Stimulated activated CD4-positive, alpha-beta T cell treated with anti-CD3 and anti-CD28 coated beads, Interleukin-2, amount 100 ng/mL, for 4 hours (primary cell): ENCODE data around the gene C2orf72.
"Not testable (repeated sequence)": the region's sequence is repeated elsewhere in the genome, so short reads cannot be mapped to it uniquely, and the experiment has no call there.

ENCODE experiments used
- DNase-seq: peaks from one replicate; pipeline ENCODE4 v3.0.0-alpha.2; 2020; ENCODE audit warnings: low read depth

C2orf72 gene

GRCh38 chr2:231037202-231037730 is at the start of gene C2orf72:
Gene C2orf72, plus strand, starts transcription at chr2:231037523. Its CDS starts 43 bp downstream, at chr2:231037566.
- DNase-seq = no peak

GRCh38 chr2:230989731-230990130 is 47.6 kb upstream of the C2orf72 start:
- DNase-seq = no peak

GRCh38 chr2:230990131-230990898 is 47.0 kb upstream of the C2orf72 start:
- DNase-seq = no peak

GRCh38 chr2:230990899-230991150 is 46.5 kb upstream of the C2orf72 start:
- DNase-seq = no peak

- DNase-seq = no peak
Observed at GRCh38 chr2:230991598-230991997, 45.7 kb upstream of the C2orf72 start.

GRCh38 chr2:230995821-230996220 is 41.5 kb upstream of the C2orf72 start, which contains the start of gene SPATA3:
Gene SPATA3, plus strand, starts transcription at chr2:230996121. Its CDS starts 113 bp downstream, at chr2:230996234.
- DNase-seq = no peak

GRCh38 chr2:230996661-230997060 is 40.7 kb upstream of the C2orf72 start:
- DNase-seq = no peak

GRCh38 chr2:230998882-230999281 is 38.4 kb upstream of the C2orf72 start:
- no peak for DNase-seq

GRCh38 chr2:230999477-230999876 is 37.8 kb upstream of the C2orf72 start:
- no peak for DNase-seq

GRCh38 chr2:231000211-231000904 is 37.0 kb upstream of the C2orf72 start:
- DNase-seq = no peak

GRCh38 chr2:231001036-231001435 is 36.3 kb upstream of the C2orf72 start:
- DNase-seq = no peak

GRCh38 chr2:231001921-231002320 is 35.4 kb upstream of the C2orf72 start:
- no peak for DNase-seq

- no peak for DNase-seq
Observed at GRCh38 chr2:231002641-231003040, 34.7 kb upstream of the C2orf72 start.

GRCh38 chr2:231003186-231003585 is 34.1 kb upstream of the C2orf72 start:
- no peak for DNase-seq

GRCh38 chr2:231004930-231005329 is 32.4 kb upstream of the C2orf72 start:
- DNase-seq = not testable (repeated sequence)

- no peak for DNase-seq
Observed at GRCh38 chr2:231007286-231008098, 29.8 kb upstream of the C2orf72 start.

GRCh38 chr2:231008131-231008530 is 29.2 kb upstream of the C2orf72 start:
- no peak for DNase-seq

- no peak for DNase-seq
Observed at GRCh38 chr2:231009236-231009919, 27.9 kb upstream of the C2orf72 start.

- no peak for DNase-seq
Observed at GRCh38 chr2:231010201-231010730, 27.1 kb upstream of the C2orf72 start.

GRCh38 chr2:231011526-231011925 is 25.8 kb upstream of the C2orf72 start:
- DNase-seq = no peak

GRCh38 chr2:231012463-231012862 is 24.9 kb upstream of the C2orf72 start:
- no peak for DNase-seq

GRCh38 chr2:231013820-231014219 is 23.5 kb upstream of the C2orf72 start:
- DNase-seq = no peak
